ENCODE results near the gene PLPP4. TPM values are rescaled to one million over a fixed set of nuclear protein-coding genes. Genes with fewer than 3 reads are reported as not detected.

PLPP4 gene
- total and polyA plus RNA-seq, 3 donors from 2014 or later = 12.6 to 65.8 (median 21.9) TPM

DNA sequence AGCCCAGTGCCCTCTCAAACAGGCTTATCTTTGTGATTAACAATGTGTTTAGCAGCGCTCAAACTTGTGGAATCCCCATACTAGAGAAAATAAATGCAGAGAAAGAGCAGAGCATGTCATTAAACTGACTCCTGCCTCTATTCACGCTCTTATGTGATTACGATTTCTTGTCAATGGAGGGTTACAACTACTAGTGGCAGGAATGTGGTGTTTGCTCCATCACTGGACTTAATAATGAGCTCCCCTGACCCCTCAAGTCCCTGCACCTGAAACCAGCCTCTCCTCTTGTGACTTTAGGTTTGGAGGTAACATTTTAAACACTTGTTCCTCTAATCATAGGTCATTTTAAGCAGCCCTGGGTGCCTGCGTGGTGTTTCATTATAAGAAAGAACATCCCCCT is 121.9 kb downstream of the PLPP4 start:
- TF ChIP-seq POLR2A (IDR thresholded peaks at IDR 0.05) = no peak
- TF ChIP-seq, protein P1, sequence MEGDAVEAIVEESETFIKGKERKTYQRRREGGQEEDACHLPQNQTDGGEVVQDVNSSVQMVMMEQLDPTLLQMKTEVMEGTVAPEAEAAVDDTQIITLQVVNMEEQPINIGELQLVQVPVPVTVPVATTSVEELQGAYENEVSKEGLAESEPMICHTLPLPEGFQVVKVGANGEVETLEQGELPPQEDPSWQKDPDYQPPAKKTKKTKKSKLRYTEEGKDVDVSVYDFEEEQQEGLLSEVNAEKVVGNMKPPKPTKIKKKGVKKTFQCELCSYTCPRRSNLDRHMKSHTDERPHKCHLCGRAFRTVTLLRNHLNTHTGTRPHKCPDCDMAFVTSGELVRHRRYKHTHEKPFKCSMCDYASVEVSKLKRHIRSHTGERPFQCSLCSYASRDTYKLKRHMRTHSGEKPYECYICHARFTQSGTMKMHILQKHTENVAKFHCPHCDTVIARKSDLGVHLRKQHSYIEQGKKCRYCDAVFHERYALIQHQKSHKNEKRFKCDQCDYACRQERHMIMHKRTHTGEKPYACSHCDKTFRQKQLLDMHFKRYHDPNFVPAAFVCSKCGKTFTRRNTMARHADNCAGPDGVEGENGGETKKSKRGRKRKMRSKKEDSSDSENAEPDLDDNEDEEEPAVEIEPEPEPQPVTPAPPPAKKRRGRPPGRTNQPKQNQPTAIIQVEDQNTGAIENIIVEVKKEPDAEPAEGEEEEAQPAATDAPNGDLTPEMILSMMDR (IDR thresholded peaks at IDR 0.05) = no peak
- intact Hi-C loops (cut with DNase I; ENCODE audit: low total_unique reads) = no loop called here
- H3K4me1 ChIP-seq = peaks cover 4% of the 10 kb centered on the region
- H3K27me3 ChIP-seq = no peaks in the 10 kb centered on the region
- WGBS, 2 donors = 82 to 87% methylated on average over 4 of the region's 4 CpGs
- no peak overlapping the region for H3K4me3 ChIP-seq
- no peaks in the 10 kb centered on the region for H3K36me3 ChIP-seq (ENCODE audit: low read depth, missing control alignments)
- no peak overlapping the region for H3K27ac ChIP-seq
- no peak for DNase-seq
- no peaks in the 10 kb centered on the region for H3K9me3 ChIP-seq

GRCh38 chr10:120580918-120581895 is 124.2 kb downstream of the PLPP4 start:
- Histone ChIP-seq H3K27ac (no peak overlapping the region), H3K4me1 (no peaks in the 10 kb centered on the region), H3K36me3 (ENCODE audit: low read depth, missing control alignments) (no peaks in the 10 kb centered on the region), H3K4me3 (no peak overlapping the region), H3K27me3 (no peaks in the 10 kb centered on the region), H3K9me3 (no peaks in the 10 kb centered on the region)
- TF ChIP-seq, protein P1 (IDR thresholded peaks at IDR 0.05) = no peak
- intact Hi-C loops (cut with DNase I; ENCODE audit: low total_unique reads) = no loop called here
- WGBS, 2 donors = 81% methylated on average over 16 of the region's 16 CpGs
- DNase-seq = no peak

DNA sequence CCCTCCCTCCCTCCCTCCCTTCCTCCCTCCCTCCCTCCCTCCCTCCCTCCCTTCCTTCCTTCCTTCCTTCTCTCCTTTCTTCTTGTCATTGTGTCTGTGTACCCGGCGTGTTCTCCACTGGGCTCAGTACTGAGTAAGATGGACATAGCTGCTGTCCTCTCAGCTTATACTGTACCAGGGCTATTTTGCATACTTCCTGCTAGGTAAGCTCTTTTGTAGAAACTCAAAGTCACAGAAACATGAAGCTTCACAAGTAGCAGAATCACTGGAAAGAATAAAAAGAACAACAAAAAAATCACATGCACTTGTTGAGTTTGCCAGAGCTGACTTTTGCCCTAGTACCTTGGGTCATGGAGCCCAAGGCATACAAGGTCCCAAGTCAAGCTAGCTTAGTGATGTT is 125.7 kb downstream of the PLPP4 start:
- Histone ChIP-seq H3K4me1 (no peaks in the 10 kb centered on the region), H3K9me3 (no peaks in the 10 kb centered on the region), H3K4me3 (no peak overlapping the region), H3K36me3 (ENCODE audit: low read depth, missing control alignments) (no peaks in the 10 kb centered on the region), H3K27ac (no peak overlapping the region), H3K27me3 (no peaks in the 10 kb centered on the region)
- WGBS, 2 donors = 58 to 90% methylated on average over 2 of the region's 2 CpGs
- intact Hi-C loops (cut with DNase I; ENCODE audit: low total_unique reads) = no loop called here
- TF ChIP-seq, protein P1 (IDR thresholded peaks at IDR 0.05) = no peak
- no peak for TF ChIP-seq POLR2A (IDR thresholded peaks at IDR 0.05)
- no peak for DNase-seq

GRCh38 chr10:120583424-120584108 is 126.5 kb downstream of the PLPP4 start:
- Histone ChIP-seq H3K9me3 (no peaks in the 10 kb centered on the region), H3K27ac (no peak overlapping the region), H3K36me3 (ENCODE audit: low read depth, missing control alignments) (no peaks in the 10 kb centered on the region), H3K4me3 (no peak overlapping the region), H3K27me3 (no peaks in the 10 kb centered on the region), H3K4me1 (no peaks in the 10 kb centered on the region)
- TF ChIP-seq POLR2A (IDR thresholded peaks at IDR 0.05) = no peak
- TF ChIP-seq, protein P1 (IDR thresholded peaks at IDR 0.05) = no peak
- intact Hi-C loops (cut with DNase I; ENCODE audit: low total_unique reads) = no loop called here
- 88 to 92% methylated on average over 2 of the region's 2 CpGs for WGBS, 2 donors
- no peak for DNase-seq
